HG03135 (cell line): ENCODE measurements around the gene LINC01488.

Experiments
- ATAC-seq: cut with Tn5 transposase; IDR thresholded peaks from one replicate; pipeline ENCODE4 v1.9.1; 2021; ENCODE audit warnings: mild to moderate bottlenecking, moderate library complexity; ENCODE audit not compliant: unreplicated experiment

LINC01488 gene

GRCh38 chr11:69481393-69481844, at the start of gene LINC01488:
Gene LINC01488, plus strand, starts transcription at chr11:69481663.
- ATAC-seq: no peak

DNA sequence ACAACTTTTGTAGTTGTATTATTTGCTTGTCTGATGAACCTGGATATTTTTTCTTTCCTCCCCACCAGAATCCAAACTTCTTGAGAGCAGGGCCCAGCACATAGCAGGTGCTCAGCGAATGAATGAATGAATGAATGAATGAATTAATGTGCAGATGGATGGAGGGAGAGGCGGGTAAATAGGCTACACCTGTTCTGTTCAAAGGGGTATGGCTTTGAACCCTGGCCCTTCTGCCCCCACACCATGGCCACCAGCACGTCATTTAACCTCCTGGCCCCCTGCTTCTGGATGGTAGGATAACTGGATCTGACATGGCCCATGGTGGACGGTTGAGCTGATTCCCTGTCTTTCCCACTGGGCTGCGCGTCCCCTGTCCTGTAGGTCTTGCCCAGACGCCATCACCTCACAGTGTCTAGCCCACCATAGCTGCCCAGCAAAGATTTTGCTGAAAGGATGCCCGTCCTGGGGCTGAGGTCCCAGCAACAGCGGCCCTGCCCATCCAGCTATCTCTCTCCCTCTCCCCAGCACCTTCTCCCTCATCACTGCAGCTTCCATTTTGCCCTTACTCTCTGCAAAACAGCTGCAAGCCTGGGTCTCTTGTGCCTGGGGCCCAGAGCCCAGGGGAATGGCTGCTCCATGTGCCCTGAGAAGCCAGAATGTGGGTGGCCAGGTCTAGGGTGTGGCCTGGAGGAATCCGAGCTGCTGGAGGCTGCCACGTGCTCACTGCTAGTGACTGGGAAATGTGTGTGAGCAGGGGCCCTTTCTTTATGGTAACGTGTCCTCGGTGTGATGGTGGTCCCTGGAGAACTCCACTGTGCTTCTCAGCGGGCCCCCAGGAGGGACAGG, 49.3 kb upstream of the LINC01488 start:
- no peak for ATAC-seq

DNA sequence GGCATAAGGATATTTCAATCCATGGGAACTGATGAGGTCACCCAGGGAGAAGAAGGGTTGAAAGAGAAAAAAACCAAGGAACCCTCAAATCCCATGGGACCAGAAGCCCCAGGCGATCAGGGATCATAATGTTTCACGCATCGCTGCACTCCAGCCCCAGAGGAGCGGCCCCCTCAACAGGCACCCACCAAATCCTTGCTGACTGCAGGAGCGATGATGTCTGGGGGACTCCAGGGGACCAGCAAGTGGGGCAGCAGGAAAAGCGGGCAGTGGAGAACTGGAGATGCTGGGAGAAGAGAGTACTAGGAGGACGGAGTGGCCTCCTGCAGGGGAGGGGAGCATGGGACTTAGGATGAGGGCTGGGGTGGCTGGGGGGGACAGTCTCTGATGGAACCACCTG, 47.7 kb upstream of the LINC01488 start:
- ATAC-seq: no peak

- ATAC-seq: no peak
Observed at GRCh38 chr11:69434471-69434931, 47.0 kb upstream of the LINC01488 start.

DNA sequence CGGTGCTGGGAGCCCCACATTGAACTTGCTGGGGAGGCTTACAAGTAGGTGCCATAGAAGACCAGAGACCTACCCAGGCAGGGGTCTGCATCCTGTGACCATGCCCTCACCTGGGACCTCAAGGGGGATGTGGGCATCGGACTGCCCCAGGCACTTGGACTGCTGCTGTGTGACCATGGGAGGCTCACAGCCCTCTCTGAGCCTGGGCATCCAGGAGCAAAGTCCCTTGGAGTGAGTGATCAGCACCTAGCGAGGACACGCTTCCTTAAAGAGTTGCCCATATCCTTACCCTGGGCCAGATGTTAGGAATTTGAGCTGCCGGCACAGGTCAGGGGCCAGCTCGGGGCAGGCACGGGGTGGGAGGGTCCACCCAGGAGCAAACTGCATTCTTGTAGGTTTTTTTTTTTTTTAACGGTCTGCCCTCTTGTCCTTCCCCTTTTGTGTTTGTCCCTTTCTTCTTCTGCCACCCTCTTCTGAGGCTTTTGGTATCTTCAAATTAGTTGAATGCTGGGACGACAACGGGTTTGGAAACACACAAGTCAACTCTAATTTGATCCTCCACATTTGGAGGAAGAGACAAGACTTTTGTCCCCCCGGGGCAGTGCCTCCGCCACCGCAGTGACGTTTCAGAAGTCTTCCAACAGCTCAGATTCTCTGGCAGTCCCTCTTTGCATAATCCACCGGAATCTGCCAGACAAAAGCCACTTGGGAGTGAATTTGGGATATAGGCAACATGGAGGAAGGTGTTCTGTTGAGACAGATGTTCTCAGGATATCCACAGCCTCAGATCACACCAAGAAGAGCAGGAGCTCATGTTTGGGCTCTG, 46.1 kb upstream of the LINC01488 start:
- no peak for ATAC-seq

DNA sequence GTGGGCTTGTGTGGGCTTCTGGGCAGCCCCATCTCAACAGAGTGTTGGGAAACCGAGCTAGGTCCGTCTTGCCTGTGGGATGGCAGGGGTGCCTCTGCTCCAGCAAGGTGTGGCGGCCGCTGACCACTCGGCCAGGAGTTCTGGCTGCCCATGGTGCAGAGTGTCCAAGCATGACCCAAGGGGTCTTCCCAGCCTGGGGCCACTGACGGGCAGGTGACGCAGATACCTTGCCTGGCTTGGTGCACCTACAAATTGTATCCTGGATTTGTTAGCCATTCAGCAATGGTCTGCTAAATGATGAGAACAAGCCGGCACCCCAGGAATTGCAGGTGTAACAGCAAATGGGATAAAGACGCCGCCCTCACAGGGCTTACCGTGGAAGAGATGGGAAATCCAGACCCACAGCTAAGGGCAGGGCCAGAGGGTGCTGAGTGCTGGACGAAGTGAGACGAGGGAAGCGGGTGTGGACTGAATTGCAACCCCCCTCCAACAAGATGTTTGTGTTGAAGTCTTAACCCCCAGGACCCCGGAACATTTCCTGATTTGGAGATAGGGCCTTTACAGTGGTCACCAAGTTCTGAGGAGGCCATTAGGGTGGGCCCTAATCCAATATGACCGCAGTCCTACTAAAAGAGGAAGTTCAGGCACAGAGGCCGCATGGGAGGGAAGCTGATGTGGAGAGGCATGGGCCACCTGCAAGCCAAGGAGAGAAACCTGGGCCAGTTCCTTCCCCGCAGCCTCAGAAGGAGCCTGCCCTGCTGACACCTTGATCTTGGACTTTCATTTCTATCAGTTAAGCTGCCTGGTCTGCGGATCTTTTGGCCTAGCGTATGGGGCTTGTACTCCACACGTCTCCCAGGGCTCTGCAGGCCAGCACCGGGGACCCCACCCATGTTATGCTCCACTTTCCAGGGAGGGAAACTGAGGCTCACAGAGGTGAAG, 45.2 kb upstream of the LINC01488 start:
- ATAC-seq: no peak

GRCh38 chr11:69437001-69437875, 44.2 kb upstream of the LINC01488 start:
- ATAC-seq: no peak

- ATAC-seq: no peak
Observed at GRCh38 chr11:69437876-69438205, 43.6 kb upstream of the LINC01488 start.

DNA sequence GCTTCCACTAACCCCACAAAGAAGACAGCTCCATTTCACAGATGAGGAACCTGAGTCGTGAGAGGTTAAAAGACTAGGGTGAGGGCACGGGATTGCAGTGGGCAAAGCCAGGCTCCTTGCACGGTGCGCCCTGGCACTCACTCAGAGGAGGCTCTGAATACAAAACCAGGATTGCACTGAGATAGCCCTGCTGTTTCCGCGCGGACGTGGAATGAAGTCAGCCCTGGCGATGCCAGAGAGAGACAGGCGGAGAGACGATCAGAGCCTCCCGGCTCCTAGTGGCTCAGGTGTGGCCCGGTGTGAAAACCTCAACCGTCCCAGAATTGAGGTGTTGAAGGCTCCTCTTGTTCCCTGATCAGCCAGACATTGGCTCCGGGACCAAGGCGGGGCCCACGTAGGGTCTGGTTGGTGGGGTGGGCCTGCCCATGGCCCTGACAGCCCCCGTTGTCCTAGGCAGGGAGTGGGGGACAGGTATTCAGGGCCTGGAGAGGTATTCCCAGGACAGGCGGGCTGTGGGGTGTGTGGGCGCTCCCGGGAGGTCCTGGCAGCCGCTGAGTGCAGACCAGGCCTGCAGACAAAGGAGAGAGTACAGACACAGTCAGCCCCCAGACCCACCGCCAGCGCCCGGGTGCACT, 43.1 kb upstream of the LINC01488 start:
- no peak for ATAC-seq

GRCh38 chr11:69439127-69439526, 42.3 kb upstream of the LINC01488 start:
- ATAC-seq: no peak

- no peak for ATAC-seq
Observed at GRCh38 chr11:69439651-69440464, 41.6 kb upstream of the LINC01488 start.

DNA sequence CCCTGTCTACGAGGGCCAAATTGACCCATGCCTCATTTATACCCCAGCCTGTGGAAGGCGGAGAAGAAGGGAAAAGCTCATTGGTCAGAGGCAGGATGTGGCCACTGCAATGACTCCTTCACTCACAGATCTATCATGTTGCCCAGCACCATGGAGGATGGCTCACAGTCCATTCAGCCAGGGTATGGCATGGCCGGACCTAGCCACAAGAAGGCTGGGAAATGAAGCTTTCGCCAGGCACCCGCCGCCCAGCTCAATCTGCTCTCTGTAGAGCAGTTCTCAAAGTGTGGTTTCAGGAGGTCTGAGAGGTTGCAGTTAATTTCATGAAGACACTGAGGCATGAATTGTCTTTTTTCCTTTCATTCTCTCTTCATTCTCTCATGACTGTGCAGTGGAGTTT, 40.6 kb upstream of the LINC01488 start:
- ATAC-seq: no peak

- ATAC-seq: no peak
Observed at GRCh38 chr11:69442012-69442806, 39.3 kb upstream of the LINC01488 start.

- ATAC-seq: no peak
Observed at GRCh38 chr11:69442807-69443137, 38.7 kb upstream of the LINC01488 start.

GRCh38 chr11:69443138-69443967, 38.1 kb upstream of the LINC01488 start:
- peak; percentile 79 for ATAC-seq

DNA sequence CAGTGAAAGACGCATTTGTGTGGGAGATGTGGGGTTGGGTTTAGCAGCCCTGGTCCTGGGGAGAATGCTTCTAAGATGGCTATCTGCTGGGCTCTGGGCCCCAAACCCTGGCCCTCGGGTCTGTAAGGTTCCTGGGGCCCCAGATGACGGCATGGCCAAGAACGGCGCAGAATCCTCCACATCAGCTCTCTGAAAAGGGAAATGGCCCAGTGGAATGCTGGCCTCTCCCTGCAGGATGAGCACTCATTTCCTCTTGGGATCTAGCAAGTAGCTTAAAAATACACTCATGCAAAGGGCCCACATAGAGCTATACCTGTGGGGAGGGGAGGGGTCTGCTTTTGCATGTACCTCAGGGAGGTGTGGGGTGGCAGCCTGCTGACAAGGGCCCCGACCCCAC, 37.5 kb upstream of the LINC01488 start:
- ATAC-seq: no peak
